ENCODE measurements around the gene JAZF1. TPM values are rescaled to one million over a fixed set of nuclear protein-coding genes. Genes with fewer than 3 reads are reported as not detected.

JAZF1 gene
- total RNA-seq, 4 donors from 2014 or later, result 1.6 to 8.6 (median 5.3) TPM

DNA sequence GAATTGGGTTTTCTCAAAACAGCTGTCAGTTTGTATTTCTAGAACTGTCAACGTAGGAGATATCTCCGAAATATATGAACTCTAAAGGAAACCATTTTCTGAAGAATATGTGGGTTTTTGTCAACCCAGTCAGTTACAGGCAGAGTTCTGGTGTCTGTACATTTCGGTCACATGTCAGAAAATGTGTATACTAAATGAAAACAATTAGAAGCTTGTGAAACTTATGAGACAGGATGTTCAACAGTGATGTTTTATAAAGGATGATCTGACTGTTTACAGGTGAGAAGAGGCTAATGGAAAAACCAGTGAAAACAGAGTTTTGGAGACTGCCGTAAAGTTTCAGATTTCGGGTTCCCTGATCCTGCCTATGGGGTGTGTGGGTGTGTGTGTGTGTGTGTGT, 6.2 kb downstream of the JAZF1 start:
- intact Hi-C loops (cut with DNase I; ENCODE audit: low total_unique reads), result loop anchor here (10.0 kb wide), 2 partner anchors 450 to 510 kb away; partner anchors contain the start of gene HIBADH
- no peak for TF ChIP-seq POLR2A (IDR thresholded peaks at IDR 0.05)
- TF ChIP-seq, protein P1, sequence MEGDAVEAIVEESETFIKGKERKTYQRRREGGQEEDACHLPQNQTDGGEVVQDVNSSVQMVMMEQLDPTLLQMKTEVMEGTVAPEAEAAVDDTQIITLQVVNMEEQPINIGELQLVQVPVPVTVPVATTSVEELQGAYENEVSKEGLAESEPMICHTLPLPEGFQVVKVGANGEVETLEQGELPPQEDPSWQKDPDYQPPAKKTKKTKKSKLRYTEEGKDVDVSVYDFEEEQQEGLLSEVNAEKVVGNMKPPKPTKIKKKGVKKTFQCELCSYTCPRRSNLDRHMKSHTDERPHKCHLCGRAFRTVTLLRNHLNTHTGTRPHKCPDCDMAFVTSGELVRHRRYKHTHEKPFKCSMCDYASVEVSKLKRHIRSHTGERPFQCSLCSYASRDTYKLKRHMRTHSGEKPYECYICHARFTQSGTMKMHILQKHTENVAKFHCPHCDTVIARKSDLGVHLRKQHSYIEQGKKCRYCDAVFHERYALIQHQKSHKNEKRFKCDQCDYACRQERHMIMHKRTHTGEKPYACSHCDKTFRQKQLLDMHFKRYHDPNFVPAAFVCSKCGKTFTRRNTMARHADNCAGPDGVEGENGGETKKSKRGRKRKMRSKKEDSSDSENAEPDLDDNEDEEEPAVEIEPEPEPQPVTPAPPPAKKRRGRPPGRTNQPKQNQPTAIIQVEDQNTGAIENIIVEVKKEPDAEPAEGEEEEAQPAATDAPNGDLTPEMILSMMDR (IDR thresholded peaks at IDR 0.05 in 4 of 5, conservative IDR thresholded peaks at IDR 0.05 in 1 of 5), result no peak
- H3K9me3 ChIP-seq, result no peaks in the 10 kb centered on the region
- ATAC-seq (no peak), DNase-seq (no peak)
- in situ Hi-C loops (cut with MboI; ENCODE audit: low sequenced_read_pairs in 4 of 4), result no loop called here
- no peaks in the 10 kb centered on the region for H3K36me3 ChIP-seq
- no peaks in the 10 kb centered on the region for H3K27me3 ChIP-seq
- H3K27ac ChIP-seq, result peak overlapping the region in 3 of 4 donors; percentile 28 to 46 (median 37)
- no peak overlapping the region for H3K4me3 ChIP-seq
- peaks cover 33 to 38% of the 10 kb centered on the region in 2 donors for H3K4me1 ChIP-seq

DNA sequence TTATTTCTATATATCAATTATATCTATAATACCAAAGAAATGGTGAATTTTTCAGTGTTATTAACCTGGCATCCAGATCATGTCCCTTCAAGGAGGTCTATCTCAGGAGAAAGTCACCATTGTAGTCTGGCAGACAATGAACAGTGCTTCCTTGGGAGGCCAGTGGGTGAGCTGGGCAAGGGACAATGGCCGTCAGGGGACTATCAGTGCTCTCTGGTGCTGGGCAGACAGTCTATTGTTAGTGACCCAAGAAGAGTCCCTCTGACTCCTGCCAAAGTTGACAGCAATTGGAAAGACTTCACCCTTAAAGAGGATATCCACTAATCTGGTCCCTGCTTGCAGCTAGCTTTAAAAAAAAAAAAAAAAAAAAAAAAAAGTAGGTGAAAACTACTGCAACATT, 7.1 kb downstream of the JAZF1 start:
- Histone ChIP-seq H3K27me3 (no peaks in the 10 kb centered on the region), H3K4me3 (no peak overlapping the region), H3K27ac (peak overlapping the region in 1 of 4 donors; percentile 46), H3K4me1 (peaks cover 28 to 35% of the 10 kb centered on the region in 2 donors), H3K36me3 (no peaks in the 10 kb centered on the region), H3K9me3 (no peaks in the 10 kb centered on the region)
- in situ Hi-C loops (cut with MboI; ENCODE audit: low sequenced_read_pairs in 4 of 4) (no loop called here), intact Hi-C loops (cut with DNase I; ENCODE audit: low total_unique reads) (loop anchor here (10.0 kb wide), 2 partner anchors 451 to 509 kb away; partner anchors contain the start of gene HIBADH)
- TF ChIP-seq, protein P1 (IDR thresholded peaks at IDR 0.05 in 4 of 5, conservative IDR thresholded peaks at IDR 0.05 in 1 of 5), result no peak
- no peak for TF ChIP-seq POLR2A (IDR thresholded peaks at IDR 0.05)
- ATAC-seq (no peak), DNase-seq (no peak)

DNA sequence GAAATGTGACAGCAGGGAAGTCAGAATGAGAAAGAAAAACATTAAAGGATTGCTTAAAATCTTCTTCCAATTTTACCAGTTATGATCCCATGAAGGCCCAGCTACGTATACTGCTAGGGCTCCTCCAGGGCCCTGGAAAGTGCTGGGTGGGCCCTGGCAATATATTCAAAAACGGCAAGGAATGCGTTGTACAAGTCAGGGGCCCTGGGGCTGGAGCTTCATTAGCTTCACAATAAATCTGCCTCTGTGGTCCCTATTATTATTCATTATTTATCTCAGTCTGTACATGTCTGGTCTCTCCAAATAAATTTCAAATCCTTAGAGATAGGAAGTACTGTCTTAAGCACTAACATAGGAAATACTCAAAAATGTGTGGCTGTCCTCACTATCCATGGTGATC, 7.6 kb downstream of the JAZF1 start:
- no peak for TF ChIP-seq POLR2A (IDR thresholded peaks at IDR 0.05)
- TF ChIP-seq, protein P1 (IDR thresholded peaks at IDR 0.05 in 4 of 5, conservative IDR thresholded peaks at IDR 0.05 in 1 of 5), result no peak
- Histone ChIP-seq H3K27me3 (no peaks in the 10 kb centered on the region), H3K27ac (no peak overlapping the region), H3K9me3 (no peaks in the 10 kb centered on the region), H3K36me3 (no peaks in the 10 kb centered on the region), H3K4me1 (peaks cover 24 to 34% of the 10 kb centered on the region in 2 donors), H3K4me3 (no peak overlapping the region)
- intact Hi-C loops (cut with DNase I; ENCODE audit: low total_unique reads), result loop anchor here (10.0 kb wide), 2 partner anchors 452 to 508 kb away; partner anchors contain the start of gene HIBADH
- in situ Hi-C loops (cut with MboI; ENCODE audit: low sequenced_read_pairs in 4 of 4), result no loop called here
- no peak for ATAC-seq
- DNase-seq, result no peak

DNA sequence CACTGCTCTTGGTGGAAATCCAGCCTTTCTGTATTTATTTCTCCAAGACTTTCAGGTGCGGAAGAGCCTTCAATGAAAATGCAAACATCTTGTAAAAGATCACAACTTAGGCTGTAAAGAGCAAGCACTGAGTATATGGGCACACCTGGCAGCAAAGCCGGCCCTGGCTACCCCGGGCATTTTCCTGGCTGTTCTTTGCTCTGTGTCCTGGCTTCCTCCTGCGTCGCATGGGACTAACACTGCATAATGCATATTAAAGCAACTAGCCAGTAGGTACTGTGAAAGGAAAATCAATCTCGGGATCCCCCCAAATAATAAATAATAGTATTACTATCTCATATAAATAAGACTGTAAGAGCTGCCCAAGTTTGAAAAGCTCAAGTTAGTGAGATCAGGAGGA, 9.9 kb downstream of the JAZF1 start:
- no peak for DNase-seq
- no peak for ATAC-seq
- H3K36me3 ChIP-seq, result no peaks in the 10 kb centered on the region
- in situ Hi-C loops (cut with MboI; ENCODE audit: low sequenced_read_pairs in 4 of 4) (no loop called here), intact Hi-C loops (cut with DNase I; ENCODE audit: low total_unique reads) (loop anchor here (10.0 kb wide), 2 partner anchors 454 to 506 kb away; partner anchors contain the start of gene HIBADH)
- peaks cover 15 to 30% of the 10 kb centered on the region in 2 donors for H3K4me1 ChIP-seq
- TF ChIP-seq, protein P1 (IDR thresholded peaks at IDR 0.05 in 4 of 5, conservative IDR thresholded peaks at IDR 0.05 in 1 of 5), result no peak
- TF ChIP-seq POLR2A (IDR thresholded peaks at IDR 0.05), result no peak
- no peak overlapping the region for H3K27ac ChIP-seq
- no peaks in the 10 kb centered on the region for H3K27me3 ChIP-seq
- no peak overlapping the region for H3K4me3 ChIP-seq
- no peaks in the 10 kb centered on the region for H3K9me3 ChIP-seq

DNA sequence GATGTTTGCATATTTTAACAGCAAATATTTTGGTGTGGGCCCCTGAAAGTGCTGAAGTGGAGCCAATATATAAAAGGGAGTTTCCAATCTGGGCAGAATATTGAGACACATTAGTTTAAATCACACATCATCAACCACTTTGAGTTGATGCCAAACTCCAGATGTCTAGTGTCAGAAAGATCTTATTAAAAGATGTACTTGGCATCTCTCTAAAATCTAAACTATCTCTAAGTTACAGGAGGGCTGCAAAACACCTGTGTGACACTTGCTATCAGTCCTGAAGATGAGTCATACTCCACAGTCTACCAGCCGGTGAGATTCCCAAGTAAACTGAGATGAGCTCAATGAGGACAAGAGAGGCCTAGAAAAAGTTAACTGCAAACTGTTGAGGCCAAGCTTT, 11.4 kb downstream of the JAZF1 start:
- TF ChIP-seq POLR2A (IDR thresholded peaks at IDR 0.05), result no peak
- TF ChIP-seq, protein P1 (IDR thresholded peaks at IDR 0.05 in 4 of 5, conservative IDR thresholded peaks at IDR 0.05 in 1 of 5), result no peak
- Histone ChIP-seq H3K36me3 (no peaks in the 10 kb centered on the region), H3K9me3 (no peaks in the 10 kb centered on the region), H3K4me3 (no peak overlapping the region), H3K4me1 (peaks cover 15 to 30% of the 10 kb centered on the region in 2 donors), H3K27me3 (no peaks in the 10 kb centered on the region), H3K27ac (no peak overlapping the region)
- ATAC-seq (peak; percentile 59 to 64), DNase-seq (no peak)
- in situ Hi-C loops (cut with MboI; ENCODE audit: low sequenced_read_pairs in 4 of 4), result no loop called here
- intact Hi-C loops (cut with DNase I; ENCODE audit: low total_unique reads), result no loop called here
